NCI-H226 (cell line): ENCODE measurements around the gene PCDHA8.
"Not testable (repeated sequence)": the region's sequence is repeated elsewhere in the genome, so short reads cannot be mapped to it uniquely, and the experiment has no call there.

ENCODE experiments used
- DNase-seq: peaks from one replicate; pipeline ENCODE4 v3.0.0-alpha.2; 2015

The PCDHA8 gene

DNA sequence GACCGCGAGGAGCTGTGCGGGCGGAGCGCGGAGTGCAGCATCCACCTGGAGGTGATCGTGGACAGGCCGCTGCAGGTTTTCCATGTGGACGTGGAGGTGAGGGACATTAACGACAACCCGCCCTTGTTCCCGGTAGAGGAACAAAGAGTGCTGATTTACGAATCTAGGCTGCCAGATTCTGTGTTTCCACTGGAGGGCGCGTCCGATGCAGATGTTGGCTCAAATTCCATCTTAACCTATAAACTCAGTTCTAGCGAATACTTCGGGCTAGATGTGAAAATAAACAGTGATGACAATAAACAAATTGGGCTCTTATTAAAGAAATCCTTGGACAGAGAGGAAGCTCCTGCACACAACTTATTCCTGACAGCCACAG lies 12.6 kb upstream of the PCDHA8 start:
- no peak for DNase-seq

GRCh38 chr5:140829511-140830501 lies 11.2 kb upstream of the PCDHA8 start:
- not testable (repeated sequence) for DNase-seq

- no peak for DNase-seq
These were observed 7.0 kb upstream of the PCDHA8 start, which contains the start of gene PCDHA7 for GRCh38 chr5:140833993-140834392. PCDHA7 (plus strand) TSS chr5:140834269; CDS start chr5:140834384, 115 bp downstream.

DNA sequence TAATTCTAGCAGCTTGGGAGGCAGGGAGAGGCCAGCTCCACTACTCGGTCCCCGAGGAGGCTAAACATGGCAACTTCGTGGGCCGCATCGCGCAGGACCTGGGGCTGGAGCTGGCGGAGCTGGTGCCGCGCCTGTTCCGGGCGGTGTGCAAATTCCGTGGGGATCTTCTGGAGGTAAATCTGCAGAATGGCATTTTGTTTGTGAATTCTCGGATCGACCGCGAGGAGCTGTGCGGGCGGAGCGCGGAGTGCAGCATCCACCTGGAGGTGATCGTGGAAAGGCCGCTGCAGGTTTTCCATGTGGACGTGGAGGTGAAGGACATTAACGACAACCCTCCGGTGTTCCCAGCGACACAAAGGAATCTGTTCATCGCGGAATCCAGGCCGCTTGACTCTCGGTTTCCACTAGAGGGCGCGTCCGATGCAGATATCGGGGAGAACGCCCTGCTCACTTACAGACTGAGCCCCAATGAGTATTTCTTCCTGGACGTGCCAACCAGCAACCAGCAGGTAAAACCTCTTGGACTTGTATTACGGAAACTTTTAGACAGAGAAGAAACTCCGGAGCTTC lies 6.5 kb upstream of the PCDHA8 start:
- not testable (repeated sequence) for DNase-seq

GRCh38 chr5:140835622-140836510 lies 5.1 kb upstream of the PCDHA8 start:
- no peak for DNase-seq

DNA sequence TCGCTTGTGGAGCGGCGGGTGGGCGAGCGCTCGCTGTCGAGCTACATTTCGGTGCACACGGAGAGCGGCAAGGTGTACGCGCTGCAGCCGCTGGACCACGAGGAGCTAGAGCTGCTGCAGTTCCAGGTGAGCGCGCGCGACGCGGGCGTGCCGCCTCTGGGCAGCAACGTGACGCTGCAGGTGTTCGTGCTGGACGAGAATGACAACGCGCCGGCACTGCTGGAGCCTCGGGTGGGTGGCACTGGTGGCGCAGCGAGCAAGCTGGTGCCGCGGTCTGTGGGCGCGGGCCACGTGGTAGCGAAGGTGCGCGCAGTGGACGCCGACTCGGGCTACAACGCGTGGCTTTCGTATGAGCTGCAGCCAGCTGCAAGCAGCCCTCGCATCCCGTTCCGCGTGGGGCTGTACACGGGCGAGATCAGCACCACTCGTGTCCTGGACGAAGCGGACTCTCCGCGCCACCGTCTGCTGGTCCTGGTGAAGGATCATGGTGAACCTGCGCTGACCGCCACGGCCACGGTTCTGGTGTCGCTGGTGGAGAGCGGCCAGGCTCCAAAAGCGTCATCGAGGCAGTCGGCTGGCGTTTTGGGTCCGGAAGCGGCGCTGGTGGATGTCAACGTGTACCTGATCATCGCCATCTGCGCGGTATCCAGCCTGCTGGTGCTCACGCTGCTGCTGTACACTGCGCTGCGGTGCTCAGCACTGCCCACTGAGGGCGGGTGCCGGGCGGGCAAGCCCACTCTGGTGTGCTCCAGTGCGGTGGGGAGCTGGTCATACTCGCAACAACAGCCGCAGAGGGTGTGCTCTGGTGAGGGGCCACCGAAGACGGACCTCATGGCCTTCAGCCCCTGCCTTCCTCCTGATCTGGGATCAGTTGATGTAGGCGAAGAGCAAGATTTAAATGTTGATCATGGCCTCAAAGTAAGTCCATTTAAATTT lies 2.1 kb downstream of the PCDHA8 start:
- DNase-seq, result no peak

GRCh38 chr5:140848139-140849102 lies 7.4 kb downstream of the PCDHA8 start, which contains the start of gene PCDHA9:
PCDHA9 (plus strand) TSS chr5:140848382; CDS start chr5:140848496, 114 bp downstream.
- not testable (repeated sequence) for DNase-seq

- DNase-seq, result not testable (repeated sequence)
These were observed 9.0 kb downstream of the PCDHA8 start for GRCh38 chr5:140849831-140850634.

- DNase-seq, result peak; percentile 26
These were observed 15.0 kb downstream of the PCDHA8 start, which contains the start of gene PCDHA10 for GRCh38 chr5:140855772-140856674. PCDHA10 (plus strand) TSS chr5:140855897; CDS start chr5:140856049, 152 bp downstream.

- no peak for DNase-seq
These were observed 16.4 kb downstream of the PCDHA8 start for GRCh38 chr5:140857177-140857986.

DNA sequence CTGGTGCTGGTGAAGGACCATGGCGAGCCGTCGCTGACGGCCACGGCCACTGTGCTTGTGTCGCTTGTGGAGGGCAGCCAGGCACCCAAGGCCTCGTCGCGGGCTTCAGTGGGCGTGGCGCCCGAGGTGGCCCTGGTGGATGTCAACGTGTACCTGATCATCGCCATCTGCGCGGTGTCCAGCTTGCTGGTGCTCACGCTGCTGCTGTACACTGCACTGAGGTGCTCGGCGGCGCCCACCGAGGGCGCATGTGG lies 16.9 kb downstream of the PCDHA8 start:
- DNase-seq, result no peak

GRCh38 chr5:140862441-140863295 lies 21.7 kb downstream of the PCDHA8 start:
- DNase-seq, result no peak

- DNase-seq, result peak; percentile 10
These were observed 28.0 kb downstream of the PCDHA8 start, which contains the start of gene PCDHA11 for GRCh38 chr5:140868721-140869554. PCDHA11 (plus strand) TSS chr5:140868957; CDS start chr5:140869104, 147 bp downstream.

DNA sequence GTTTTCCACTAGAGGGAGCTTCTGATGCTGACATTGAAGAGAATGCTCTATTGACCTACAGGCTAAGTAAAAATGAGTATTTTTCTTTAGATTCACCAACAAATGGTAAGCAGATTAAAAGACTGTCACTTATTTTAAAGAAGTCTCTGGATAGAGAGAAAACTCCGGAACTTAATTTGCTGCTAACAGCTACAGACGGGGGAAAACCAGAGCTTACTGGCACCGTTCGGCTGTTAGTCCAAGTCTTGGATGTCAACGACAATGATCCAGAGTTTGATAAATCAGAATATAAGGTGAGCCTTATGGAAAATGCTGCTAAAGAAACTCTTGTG lies 28.5 kb downstream of the PCDHA8 start:
- no peak for DNase-seq
